DOHH2 (cell line): ENCODE data around the gene MRPL58.

ENCODE experiments used
- EZH2phosphoT487 ChIP-seq: fragments of 200-600 bp; sonication (generic); IDR thresholded peaks from 2 replicates; pipeline ENCODE4 v1.6.1; 2017; ENCODE audit warnings: borderline replicate concordance, mild to moderate bottlenecking, antibody characterized with exemption, low read length, moderate library complexity, mixed read lengths
- TF ChIP-seq, protein P1 (sequence below): fragments of 200-600 bp; sonication (generic); IDR thresholded peaks from one replicate; pipeline ENCODE4 v1.5.1; 2014; ENCODE audit warnings: antibody characterized with exemption, mild to moderate bottlenecking, low read depth, low read length; ENCODE audit not compliant: poor library complexity, severe bottlenecking

DNA sequence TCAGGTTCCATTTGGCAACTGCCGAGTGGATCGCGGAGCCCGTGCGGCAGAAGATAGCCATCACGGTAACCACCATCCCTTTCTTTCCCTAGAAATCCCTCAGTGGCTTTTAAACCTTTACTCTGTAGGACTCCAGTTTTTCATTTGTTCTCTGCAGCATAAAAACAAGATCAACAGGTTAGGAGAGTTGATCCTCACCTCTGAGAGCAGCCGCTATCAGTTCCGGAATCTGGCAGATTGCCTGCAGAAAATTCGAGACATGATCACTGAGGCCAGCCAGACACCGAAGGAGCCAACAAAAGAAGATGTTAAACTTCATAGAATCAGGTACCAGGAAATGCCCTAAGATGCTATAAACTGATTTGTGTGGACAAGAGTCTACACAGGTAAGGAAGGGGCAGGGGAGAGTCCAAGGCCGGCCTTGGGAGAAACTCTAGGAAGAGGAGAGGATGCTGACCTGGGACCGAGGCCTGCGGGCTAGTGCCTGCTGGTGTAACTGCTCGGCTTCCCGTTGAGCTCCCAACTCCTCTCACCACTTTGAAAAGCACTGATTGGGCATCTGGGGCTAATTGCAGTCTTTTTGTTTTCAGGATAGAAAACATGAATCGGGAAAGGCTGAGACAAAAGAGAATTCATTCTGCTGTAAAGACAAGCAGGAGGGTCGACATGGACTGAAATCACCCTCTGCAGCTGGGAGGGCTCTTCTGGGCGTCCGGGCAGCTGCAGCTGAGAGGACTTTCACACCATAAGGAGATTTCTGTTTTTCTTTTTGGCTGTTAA, 8.1 kb downstream of the MRPL58 start:
- TF ChIP-seq, protein P1, sequence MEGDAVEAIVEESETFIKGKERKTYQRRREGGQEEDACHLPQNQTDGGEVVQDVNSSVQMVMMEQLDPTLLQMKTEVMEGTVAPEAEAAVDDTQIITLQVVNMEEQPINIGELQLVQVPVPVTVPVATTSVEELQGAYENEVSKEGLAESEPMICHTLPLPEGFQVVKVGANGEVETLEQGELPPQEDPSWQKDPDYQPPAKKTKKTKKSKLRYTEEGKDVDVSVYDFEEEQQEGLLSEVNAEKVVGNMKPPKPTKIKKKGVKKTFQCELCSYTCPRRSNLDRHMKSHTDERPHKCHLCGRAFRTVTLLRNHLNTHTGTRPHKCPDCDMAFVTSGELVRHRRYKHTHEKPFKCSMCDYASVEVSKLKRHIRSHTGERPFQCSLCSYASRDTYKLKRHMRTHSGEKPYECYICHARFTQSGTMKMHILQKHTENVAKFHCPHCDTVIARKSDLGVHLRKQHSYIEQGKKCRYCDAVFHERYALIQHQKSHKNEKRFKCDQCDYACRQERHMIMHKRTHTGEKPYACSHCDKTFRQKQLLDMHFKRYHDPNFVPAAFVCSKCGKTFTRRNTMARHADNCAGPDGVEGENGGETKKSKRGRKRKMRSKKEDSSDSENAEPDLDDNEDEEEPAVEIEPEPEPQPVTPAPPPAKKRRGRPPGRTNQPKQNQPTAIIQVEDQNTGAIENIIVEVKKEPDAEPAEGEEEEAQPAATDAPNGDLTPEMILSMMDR: no peak
- no peak for TF ChIP-seq EZH2phosphoT487
